Neuronal stem cell (in vitro differentiated cells): ENCODE results near the gene TYK2.
"Not testable (repeated sequence)": the region's sequence is repeated elsewhere in the genome, so short reads cannot be mapped to it uniquely, and the experiment has no call there.

Experiments
- DNase-seq: peaks from one replicate; pipeline ENCODE4 v3.0.0-alpha.2; 2013; ENCODE audit warnings: low spot score
- H2AFZ ChIP-seq: one replicate; pipeline ENCODE4 v1.6.1; 2013; ENCODE audit warnings: mild to moderate bottlenecking, low read length, inconsistent platforms
- H2AK5ac ChIP-seq: 2 replicates; pipeline ENCODE4 v1.6.1; 2013; ENCODE audit warnings: low read depth, mild to moderate bottlenecking, inconsistent platforms, low read length, moderate library complexity, mixed read lengths
- H2BK120ac ChIP-seq: 2 replicates; pipeline ENCODE4 v1.6.1; 2013; ENCODE audit warnings: low read depth, mild to moderate bottlenecking, inconsistent platforms, low read length, moderate library complexity, mixed read lengths
- H2BK12ac ChIP-seq: one replicate; pipeline ENCODE4 v1.6.1; 2013; ENCODE audit warnings: low read length, inconsistent platforms
- H2BK15ac ChIP-seq: 2 replicates; pipeline ENCODE4 v1.6.1; 2013; ENCODE audit warnings: mild to moderate bottlenecking, low read length, inconsistent platforms, mixed read lengths
- H2BK5ac ChIP-seq: one replicate; pipeline ENCODE4 v1.6.1; 2013; ENCODE audit warnings: inconsistent platforms, mild to moderate bottlenecking, low read length, moderate library complexity
- H3K14ac ChIP-seq: one replicate; pipeline ENCODE4 v1.6.1; 2013; ENCODE audit warnings: low read length, inconsistent platforms
- H3K18ac ChIP-seq: 2 replicates; pipeline ENCODE4 v1.6.1; 2013; ENCODE audit warnings: low read length, inconsistent platforms
- H3K23ac ChIP-seq: 2 replicates; pipeline ENCODE4 v1.6.1; 2013; ENCODE audit warnings: low read depth, mild to moderate bottlenecking, mixed read lengths, low read length, inconsistent platforms; ENCODE audit not compliant: poor library complexity
- H3K27ac ChIP-seq: replicated peaks from 3 replicates; pipeline ENCODE4 v1.5.1; 2013; ENCODE audit warnings: low read length, inconsistent platforms
- H3K27me3 ChIP-seq, 3 experiments: 2 replicates each; pipeline ENCODE4 v1.6.1; 2013; ENCODE audit warnings: low read length in 3 of 3, mild to moderate bottlenecking in 2 of 3, inconsistent platforms in 1 of 3, low read depth in 1 of 3, mixed read lengths in 1 of 3, moderate library complexity in 1 of 3; ENCODE audit not compliant: control insufficient read depth in 3 of 3, insufficient read depth in 3 of 3
- H3K36me3 ChIP-seq, 2 donors: replicated peaks in 1 of 2; 2 replicates each; pipeline ENCODE4 v1.6.1; 2013; ENCODE audit warnings: low read length in 2 of 2; ENCODE audit not compliant: control insufficient read depth in 2 of 2, insufficient read depth in 2 of 2
- H3K4ac ChIP-seq: 2 replicates; pipeline ENCODE4 v1.6.1; 2013; ENCODE audit warnings: inconsistent platforms, mild to moderate bottlenecking, low read length, moderate library complexity
- H3K4me1 ChIP-seq, 2 donors: 1 replicate in 1 of 2; 2 replicates in 1 of 2; pipeline ENCODE4 v1.6.1; 2013; ENCODE audit warnings: low read length in 2 of 2, low read depth in 1 of 2; ENCODE audit not compliant: control insufficient read depth in 2 of 2, insufficient read depth in 1 of 2
- H3K4me2 ChIP-seq: one replicate; pipeline ENCODE4 v1.6.1; 2013; ENCODE audit warnings: mild to moderate bottlenecking, low read length, inconsistent platforms; ENCODE audit not compliant: insufficient read depth, poor library complexity, severe bottlenecking
- H3K4me3 ChIP-seq, 2 donors: 2 replicates each; pipeline ENCODE4 v1.5.1; 2013; ENCODE audit warnings: low read length in 2 of 2, mild to moderate bottlenecking in 2 of 2, inconsistent platforms in 1 of 2, moderate library complexity in 1 of 2
- H3K79me1 ChIP-seq: one replicate; pipeline ENCODE4 v1.6.1; 2013; ENCODE audit warnings: low read depth, mild to moderate bottlenecking, inconsistent platforms, low read length, moderate library complexity
- H3K9ac ChIP-seq: one replicate; pipeline ENCODE4 v1.6.1; 2013; ENCODE audit warnings: mild to moderate bottlenecking, low read depth, low read length, inconsistent platforms; ENCODE audit not compliant: poor library complexity
- H3K9me3 ChIP-seq, 2 donors: replicated peaks in 1 of 2; 2 replicates each; pipeline versions ENCODE3 to v1.6.1; 2013; ENCODE audit warnings: low read length in 2 of 2, mild to moderate bottlenecking in 2 of 2, inconsistent platforms in 1 of 2, low read depth in 1 of 2, mixed read lengths in 1 of 2, moderate library complexity in 1 of 2; ENCODE audit not compliant: control insufficient read depth in 2 of 2, insufficient read depth in 1 of 2
- H4K8ac ChIP-seq: one replicate; pipeline ENCODE4 v1.6.1; 2013; ENCODE audit warnings: low read depth, mild to moderate bottlenecking, inconsistent platforms, low read length, moderate library complexity
- H4K91ac ChIP-seq: one replicate; pipeline ENCODE4 v1.6.1; 2013; ENCODE audit warnings: low read length, low read depth, mild to moderate bottlenecking, inconsistent platforms; ENCODE audit not compliant: poor library complexity
- WGBS, 2 donors: extraction: QIAGEN DNeasy Blood & Tissue Kit; methylation state at CpG; one replicate each; pipeline ENCODE4 v1.1.7; 2013; ENCODE audit warnings: missing lambda C conversion rate in 2 of 2, mixed read lengths in 1 of 2; ENCODE audit not compliant: insufficient read length in 2 of 2, insufficient replicate concordance in 1 of 2; ENCODE audit errors: extremely low coverage in 2 of 2; 5-methylcytosine and 5-hydroxymethylcytosine counted together

Gene TYK2

GRCh38 chr19:10366950-10367512 lies 13.3 kb downstream of the TYK2 start:
- WGBS, 2 donors: no CpG with 5 or more reads among the region's 4 CpGs
- H3K18ac ChIP-seq, H2BK120ac ChIP-seq: not testable (repeated sequence)

GRCh38 chr19:10365518-10365917 lies 14.9 kb downstream of the TYK2 start:
- Histone ChIP-seq H3K9ac (peak overlapping the region; percentile 44), H4K8ac (no peak overlapping the region), H3K4me3 (peak overlapping the region in 1 of 2 donors; percentile 49), H3K4me2 (no peak overlapping the region), H2BK5ac (no peak overlapping the region), H3K79me1 (peaks cover 3% of the 10 kb centered on the region), H2BK12ac (no peak overlapping the region), H3K27ac (no peak overlapping the region), H3K9me3 (no peaks in the 10 kb centered on the region), H2AFZ (no peak overlapping the region), H3K27me3 (no peaks in the 10 kb centered on the region), H3K36me3 (peaks cover 44 to 82% of the 10 kb centered on the region in 2 donors), H4K91ac (no peak overlapping the region), H3K4me1 (no peaks in the 10 kb centered on the region), H3K23ac (peak overlapping the region; percentile 20), H3K4ac (no peak overlapping the region), H3K14ac (no peak overlapping the region), H3K18ac (no peak overlapping the region), H2BK15ac (no peak overlapping the region), H2BK120ac (no peak overlapping the region), H2AK5ac (no peak overlapping the region)
- no peak for DNase-seq
- no CpG with 5 or more reads among the region's 23 CpGs for WGBS, 2 donors

More at GRCh38 chr19:10366950-10367512, 13.3 kb downstream of the TYK2 start:
- not testable (repeated sequence) for H3K9ac ChIP-seq, H2BK15ac ChIP-seq, H3K27me3 ChIP-seq, H3K9me3 ChIP-seq, H3K14ac ChIP-seq, H3K27ac ChIP-seq, H3K23ac ChIP-seq, H3K4me1 ChIP-seq, H3K4ac ChIP-seq, DNase-seq, H2AK5ac ChIP-seq, H3K4me2 ChIP-seq, H2BK12ac ChIP-seq, H4K8ac ChIP-seq, H2BK5ac ChIP-seq, H3K4me3 ChIP-seq, H4K91ac ChIP-seq, H3K79me1 ChIP-seq, H2AFZ ChIP-seq
- H3K36me3 ChIP-seq: peaks cover 35 to 71% of the 10 kb centered on the region in 2 donors

- H3K9me3 ChIP-seq: no peaks in the 10 kb centered on the region
- H3K18ac ChIP-seq: no peak overlapping the region
- no peak overlapping the region for H4K91ac ChIP-seq
- peaks cover 44 to 88% of the 10 kb centered on the region in 2 donors for H3K36me3 ChIP-seq
- H2AK5ac ChIP-seq: no peak overlapping the region
- no peak overlapping the region for H3K27ac ChIP-seq
- no peak overlapping the region for H2BK12ac ChIP-seq
- peaks cover 3% of the 10 kb centered on the region for H3K79me1 ChIP-seq
- H2AFZ ChIP-seq: no peak overlapping the region
- no peak for DNase-seq
- no peak overlapping the region for H3K14ac ChIP-seq
- H4K8ac ChIP-seq: no peak overlapping the region
- no peak overlapping the region for H2BK120ac ChIP-seq
- no peak overlapping the region for H3K4me2 ChIP-seq
- peak overlapping the region; percentile 34 for H3K23ac ChIP-seq
- no peak overlapping the region for H3K4ac ChIP-seq
- no peak overlapping the region for H2BK15ac ChIP-seq
- H3K9ac ChIP-seq: no peak overlapping the region
- no peaks in the 10 kb centered on the region for H3K4me1 ChIP-seq
- WGBS, 2 donors: no CpG with 5 or more reads among the region's 19 CpGs
- no peak overlapping the region for H2BK5ac ChIP-seq
- H3K27me3 ChIP-seq: no peaks in the 10 kb centered on the region
- H3K4me3 ChIP-seq: no peak overlapping the region
Observed at GRCh38 chr19:10364644-10365043, 15.7 kb downstream of the TYK2 start.

GRCh38 chr19:10363789-10364281 lies 16.5 kb downstream of the TYK2 start:
- H4K8ac ChIP-seq: no peak overlapping the region
- H3K4me1 ChIP-seq: no peaks in the 10 kb centered on the region
- no peak overlapping the region for H2BK15ac ChIP-seq
- no peak overlapping the region for H2BK12ac ChIP-seq
- no peak overlapping the region for H2AK5ac ChIP-seq
- no peaks in the 10 kb centered on the region for H3K9me3 ChIP-seq
- H3K9ac ChIP-seq: no peak overlapping the region
- H3K79me1 ChIP-seq: peaks cover 3% of the 10 kb centered on the region
- H2AFZ ChIP-seq: no peak overlapping the region
- H2BK5ac ChIP-seq: no peak overlapping the region
- no peak for DNase-seq
- no peak overlapping the region for H3K27ac ChIP-seq
- H3K4ac ChIP-seq: no peak overlapping the region
- no CpG with 5 or more reads among the region's 12 CpGs for WGBS, 2 donors
- H3K4me3 ChIP-seq: no peak overlapping the region
- H3K18ac ChIP-seq: no peak overlapping the region
- no peak overlapping the region for H3K4me2 ChIP-seq
- no peak overlapping the region for H3K14ac ChIP-seq
- H3K27me3 ChIP-seq: no peaks in the 10 kb centered on the region
- peaks cover 42 to 87% of the 10 kb centered on the region in 2 donors for H3K36me3 ChIP-seq
- peak overlapping the region; percentile 60 for H3K23ac ChIP-seq
- no peak overlapping the region for H4K91ac ChIP-seq
- no peak overlapping the region for H2BK120ac ChIP-seq
